Measurements from ENCODE around the gene KCNS3.

Gene KCNS3

GRCh38 chr2:17971531-17972125 lies 93.2 kb downstream of the KCNS3 start (continued):
- TF ChIP-seq PATZ1 (CRISPR knock-in tag; IDR thresholded peaks at IDR 0.05; ENCODE audit: borderline replicate concordance): no peak
- TF ChIP-seq CSDC2 (CRISPR knock-in tag; IDR thresholded peaks at IDR 0.05): no peak
- TF ChIP-seq, protein P1, sequence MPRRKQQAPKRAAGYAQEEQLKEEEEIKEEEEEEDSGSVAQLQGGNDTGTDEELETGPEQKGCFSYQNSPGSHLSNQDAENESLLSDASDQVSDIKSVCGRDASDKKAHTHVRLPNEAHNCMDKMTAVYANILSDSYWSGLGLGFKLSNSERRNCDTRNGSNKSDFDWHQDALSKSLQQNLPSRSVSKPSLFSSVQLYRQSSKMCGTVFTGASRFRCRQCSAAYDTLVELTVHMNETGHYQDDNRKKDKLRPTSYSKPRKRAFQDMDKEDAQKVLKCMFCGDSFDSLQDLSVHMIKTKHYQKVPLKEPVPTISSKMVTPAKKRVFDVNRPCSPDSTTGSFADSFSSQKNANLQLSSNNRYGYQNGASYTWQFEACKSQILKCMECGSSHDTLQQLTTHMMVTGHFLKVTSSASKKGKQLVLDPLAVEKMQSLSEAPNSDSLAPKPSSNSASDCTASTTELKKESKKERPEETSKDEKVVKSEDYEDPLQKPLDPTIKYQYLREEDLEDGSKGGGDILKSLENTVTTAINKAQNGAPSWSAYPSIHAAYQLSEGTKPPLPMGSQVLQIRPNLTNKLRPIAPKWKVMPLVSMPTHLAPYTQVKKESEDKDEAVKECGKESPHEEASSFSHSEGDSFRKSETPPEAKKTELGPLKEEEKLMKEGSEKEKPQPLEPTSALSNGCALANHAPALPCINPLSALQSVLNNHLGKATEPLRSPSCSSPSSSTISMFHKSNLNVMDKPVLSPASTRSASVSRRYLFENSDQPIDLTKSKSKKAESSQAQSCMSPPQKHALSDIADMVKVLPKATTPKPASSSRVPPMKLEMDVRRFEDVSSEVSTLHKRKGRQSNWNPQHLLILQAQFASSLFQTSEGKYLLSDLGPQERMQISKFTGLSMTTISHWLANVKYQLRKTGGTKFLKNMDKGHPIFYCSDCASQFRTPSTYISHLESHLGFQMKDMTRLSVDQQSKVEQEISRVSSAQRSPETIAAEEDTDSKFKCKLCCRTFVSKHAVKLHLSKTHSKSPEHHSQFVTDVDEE (CRISPR knock-in tag; IDR thresholded peaks at IDR 0.05): no peak
- TF ChIP-seq ZNF8 (CRISPR knock-in tag; IDR thresholded peaks at IDR 0.05): no peak
- TF ChIP-seq SNAI2 (CRISPR knock-in tag; IDR thresholded peaks at IDR 0.05): no peak

- no peak for ATAC-seq
- TF ChIP-seq TOX (CRISPR knock-in tag; IDR thresholded peaks at IDR 0.05; ENCODE audit: borderline replicate concordance) (no peak), BACH2 (CRISPR knock-in tag; IDR thresholded peaks at IDR 0.05; ENCODE audit: borderline replicate concordance) (no peak), PATZ1 (CRISPR knock-in tag; IDR thresholded peaks at IDR 0.05; ENCODE audit: borderline replicate concordance) (no peak), POU6F1 (CRISPR knock-in tag; IDR thresholded peaks at IDR 0.05; ENCODE audit: borderline replicate concordance, low read depth) (no peak), ZFP30 (CRISPR knock-in tag; IDR thresholded peaks at IDR 0.05) (no peak), ZNF8 (CRISPR knock-in tag; IDR thresholded peaks at IDR 0.05) (no peak), SNAI2 (CRISPR knock-in tag; IDR thresholded peaks at IDR 0.05) (no peak), CREB5 (CRISPR knock-in tag; IDR thresholded peaks at IDR 0.05; ENCODE audit: low read depth) (no peak)
Measured at GRCh38 chr2:17972991-17973390, 94.5 kb downstream of the KCNS3 start.

DNA sequence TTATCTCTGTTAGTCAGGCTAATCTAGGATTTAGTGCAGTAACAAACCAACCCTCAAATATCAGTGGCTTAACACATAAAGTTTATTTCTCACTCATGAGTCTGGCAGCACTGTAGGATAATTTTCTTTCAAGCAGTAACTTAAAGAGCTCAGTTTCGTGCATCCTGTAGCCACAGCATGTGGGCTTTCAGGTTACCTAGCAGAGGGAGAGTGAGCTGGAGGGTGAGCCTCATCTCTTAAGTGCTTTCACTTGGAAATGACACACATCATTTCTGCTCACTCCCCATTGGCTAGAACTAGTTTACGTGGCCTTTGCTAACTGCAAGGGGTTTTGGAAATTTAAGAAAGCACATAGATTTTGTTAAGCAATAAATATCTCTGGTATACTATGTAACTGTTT lies 96.9 kb downstream of the KCNS3 start:
- ATAC-seq: no peak
- no peak for TF ChIP-seq ZNF70 (CRISPR knock-in tag; IDR thresholded peaks at IDR 0.05)
- TF ChIP-seq OSR1 (CRISPR knock-in tag; IDR thresholded peaks at IDR 0.05): no peak
- TF ChIP-seq CREB5 (CRISPR knock-in tag; IDR thresholded peaks at IDR 0.05; ENCODE audit: low read depth): no peak
- TF ChIP-seq, protein P2, sequence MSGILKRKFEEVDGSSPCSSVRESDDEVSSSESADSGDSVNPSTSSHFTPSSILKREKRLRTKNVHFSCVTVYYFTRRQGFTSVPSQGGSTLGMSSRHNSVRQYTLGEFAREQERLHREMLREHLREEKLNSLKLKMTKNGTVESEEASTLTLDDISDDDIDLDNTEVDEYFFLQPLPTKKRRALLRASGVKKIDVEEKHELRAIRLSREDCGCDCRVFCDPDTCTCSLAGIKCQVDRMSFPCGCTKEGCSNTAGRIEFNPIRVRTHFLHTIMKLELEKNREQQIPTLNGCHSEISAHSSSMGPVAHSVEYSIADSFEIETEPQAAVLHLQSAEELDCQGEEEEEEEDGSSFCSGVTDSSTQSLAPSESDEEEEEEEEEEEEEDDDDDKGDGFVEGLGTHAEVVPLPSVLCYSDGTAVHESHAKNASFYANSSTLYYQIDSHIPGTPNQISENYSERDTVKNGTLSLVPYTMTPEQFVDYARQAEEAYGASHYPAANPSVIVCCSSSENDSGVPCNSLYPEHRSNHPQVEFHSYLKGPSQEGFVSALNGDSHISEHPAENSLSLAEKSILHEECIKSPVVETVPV (CRISPR knock-in tag; IDR thresholded peaks at IDR 0.05): no peak
- TF ChIP-seq, protein P1 (CRISPR knock-in tag; IDR thresholded peaks at IDR 0.05): no peak
- TF ChIP-seq RARB (CRISPR knock-in tag; IDR thresholded peaks at IDR 0.05): no peak
- TF ChIP-seq ZNF565 (CRISPR knock-in tag; conservative IDR thresholded peaks at IDR 0.05; ENCODE audit: low read depth): no peak
- no peak for TF ChIP-seq POU6F1 (CRISPR knock-in tag; IDR thresholded peaks at IDR 0.05; ENCODE audit: borderline replicate concordance, low read depth)
- TF ChIP-seq ZC3H10 (CRISPR knock-in tag; IDR thresholded peaks at IDR 0.05): no peak
- TF ChIP-seq CSDC2 (CRISPR knock-in tag; IDR thresholded peaks at IDR 0.05): no peak
- no peak for TF ChIP-seq GLIS3 (CRISPR knock-in tag; IDR thresholded peaks at IDR 0.05)
- no peak for TF ChIP-seq ISL1 (CRISPR knock-in tag; IDR thresholded peaks at IDR 0.05)
- no peak for TF ChIP-seq TOX (CRISPR knock-in tag; IDR thresholded peaks at IDR 0.05; ENCODE audit: borderline replicate concordance)
- TF ChIP-seq SNAI2 (CRISPR knock-in tag; IDR thresholded peaks at IDR 0.05): no peak
- TF ChIP-seq ZFP3 (CRISPR knock-in tag; IDR thresholded peaks at IDR 0.05): no peak

Data from SK-N-SH treated with all-trans-retinoic acid at 6 μM for 48 hours (cell line).